Measurements from ENCODE around the gene AKT3. TPM values are rescaled to one million over a fixed set of nuclear protein-coding genes. Genes with fewer than 3 reads are reported as not detected.
A peak's percentile ranks its signal among the peaks of the same experiment; 100 is the strongest.

The AKT3 gene
- total RNA-seq, 1 experiment from 2014 or later: 18.7 TPM

- peak overlapping the region; percentile 50 for H3K4me2 ChIP-seq (ENCODE audit: low read length)
- ATAC-seq: peak; percentile 98
Measured at GRCh38 chr1:243842978-243843511, 7.0 kb downstream of the AKT3 start.

GRCh38 chr1:243842161-243842560 lies 7.9 kb downstream of the AKT3 start:
- ChIA-PET CTCF (no interaction called here), POLR2A (ENCODE audit: unreplicated experiment) (interaction anchor here (0.5 kb wide), 1 partner anchor 19 kb away, joined by 5 read pairs; no protein-coding TSS in a partner anchor)
- Histone ChIP-seq H2AFZ (ENCODE audit: low read length) (no peak overlapping the region), H3K4me1 (ENCODE audit: insufficient read depth, low read length) (peaks cover 28% of the 10 kb centered on the region), H3K79me2 (ENCODE audit: low read length) (peaks cover 59% of the 10 kb centered on the region), H3K9me3 (ENCODE audit: low read length) (no peaks in the 10 kb centered on the region), H3K4me2 (ENCODE audit: low read length) (no peak overlapping the region), H3K9ac (ENCODE audit: low read length) (no peak overlapping the region), H3K27me3 (ENCODE audit: low read length) (no peaks in the 10 kb centered on the region), H4K20me1 (ENCODE audit: low read length) (no peaks in the 10 kb centered on the region; the same call in 1 of the 2 replicates), H3K27ac (ENCODE audit: low read length) (no peak overlapping the region), H3K9me2 (replicated peaks; ENCODE audit: low read length) (no peaks in the 10 kb centered on the region), H3K36me3 (ENCODE audit: low read depth, low read length) (no peaks in the 10 kb centered on the region), H3K4me3 (ENCODE audit: low read length) (no peak overlapping the region), H3F3A (ENCODE audit: low read length, unreplicated experiment) (no peaks in the 10 kb centered on the region)
- no peak for ATAC-seq
- BruUV-seq (replicated peaks): no TSS peak
- TF ChIP-seq EZH2phosphoT487 (IDR thresholded peaks at IDR 0.05; ENCODE audit: borderline replicate concordance, low read length): no peak
- TF ChIP-seq EZH2 (IDR thresholded peaks at IDR 0.05; ENCODE audit: low read length, unreplicated experiment): no peak
- no peak for TF ChIP-seq CTCF (conservative IDR thresholded peaks at IDR 0.05; ENCODE audit: low read depth, low read length)
- DNase-seq: no peak
- intact Hi-C loops (cut with micrococcal nuclease): loop anchor here (2.0 to 10.0 kb wide), 3 partner anchors 43 to 497 kb away; no protein-coding TSS in a partner anchor

More at GRCh38 chr1:243842978-243843511, 7.0 kb downstream of the AKT3 start:
- H3F3A ChIP-seq (ENCODE audit: low read length, unreplicated experiment): no peaks in the 10 kb centered on the region
- peaks cover 35% of the 10 kb centered on the region for H3K4me1 ChIP-seq (ENCODE audit: insufficient read depth, low read length)
- no peaks in the 10 kb centered on the region; the same call in 1 of the 2 replicates for H4K20me1 ChIP-seq (ENCODE audit: low read length)
- H3K27ac ChIP-seq (ENCODE audit: low read length): peak overlapping the region; percentile 23
- peaks cover 68% of the 10 kb centered on the region for H3K79me2 ChIP-seq (ENCODE audit: low read length)
- no peak overlapping the region for H3K9ac ChIP-seq (ENCODE audit: low read length)
- POLR2A ChIA-PET (ENCODE audit: unreplicated experiment): no interaction called here
- H2AFZ ChIP-seq (ENCODE audit: low read length): no peak overlapping the region
- H3K9me2 ChIP-seq (replicated peaks; ENCODE audit: low read length): no peaks in the 10 kb centered on the region
- DNase-seq: peak; percentile 82
- intact Hi-C loops (cut with micrococcal nuclease): loop anchor here (2.0 to 10.0 kb wide), 3 partner anchors 44 to 498 kb away; no protein-coding TSS in a partner anchor
- no peaks in the 10 kb centered on the region for H3K9me3 ChIP-seq (ENCODE audit: low read length)
- no peaks in the 10 kb centered on the region for H3K36me3 ChIP-seq (ENCODE audit: low read depth, low read length)
- CTCF ChIA-PET: interaction anchor here (0.5 kb wide), 1 partner anchor 95 kb away, joined by 3 read pairs; no protein-coding TSS in a partner anchor
- no peak overlapping the region for H3K4me3 ChIP-seq (ENCODE audit: low read length)
- no TSS peak for BruUV-seq (replicated peaks)
- H3K27me3 ChIP-seq (ENCODE audit: low read length): no peaks in the 10 kb centered on the region
- TF ChIP-seq EZH2 (IDR thresholded peaks at IDR 0.05; ENCODE audit: low read length, unreplicated experiment): no peak
- no peak for TF ChIP-seq EZH2phosphoT487 (IDR thresholded peaks at IDR 0.05; ENCODE audit: borderline replicate concordance, low read length)
- TF ChIP-seq CTCF (conservative IDR thresholded peaks at IDR 0.05; ENCODE audit: low read depth, low read length): no peak

- TF ChIP-seq EZH2 (IDR thresholded peaks at IDR 0.05; ENCODE audit: low read length, unreplicated experiment): no peak
- no peak for TF ChIP-seq CTCF (conservative IDR thresholded peaks at IDR 0.05; ENCODE audit: low read depth, low read length)
- no peak for TF ChIP-seq EZH2phosphoT487 (IDR thresholded peaks at IDR 0.05; ENCODE audit: borderline replicate concordance, low read length)
Measured at GRCh38 chr1:243841507-243841906, 8.5 kb downstream of the AKT3 start.

More at GRCh38 chr1:243841507-243841906, 8.5 kb downstream of the AKT3 start:
- Histone ChIP-seq H3K27ac (ENCODE audit: low read length) (no peak overlapping the region), H3K9ac (ENCODE audit: low read length) (no peak overlapping the region), H3K9me2 (replicated peaks; ENCODE audit: low read length) (no peaks in the 10 kb centered on the region), H2AFZ (ENCODE audit: low read length) (no peak overlapping the region), H3K9me3 (ENCODE audit: low read length) (no peaks in the 10 kb centered on the region), H3K79me2 (ENCODE audit: low read length) (peaks cover 52% of the 10 kb centered on the region), H4K20me1 (ENCODE audit: low read length) (no peaks in the 10 kb centered on the region), H3F3A (ENCODE audit: low read length, unreplicated experiment) (no peaks in the 10 kb centered on the region), H3K4me3 (ENCODE audit: low read length) (no peak overlapping the region), H3K36me3 (ENCODE audit: low read depth, low read length) (0 out of 2 replicates have a peak, but pooled peaks cover 1% of the 10 kb centered on the region), H3K4me1 (ENCODE audit: insufficient read depth, low read length) (peaks cover 26% of the 10 kb centered on the region), H3K4me2 (ENCODE audit: low read length) (no peak overlapping the region), H3K27me3 (ENCODE audit: low read length) (no peaks in the 10 kb centered on the region)
- BruUV-seq (replicated peaks): no TSS peak
- POLR2A ChIA-PET (ENCODE audit: unreplicated experiment): interaction anchor here (0.5 kb wide), 1 partner anchor 18 kb away, joined by 5 read pairs; no protein-coding TSS in a partner anchor
- intact Hi-C loops (cut with micrococcal nuclease): loop anchor here (5.0 to 10.0 kb wide), 2 partner anchors 171 to 497 kb away; no protein-coding TSS in a partner anchor
- ATAC-seq (no peak), DNase-seq (no peak)
- CTCF ChIA-PET: no interaction called here
